ENCODE data around the gene SCD. TPM values are rescaled to one million over a fixed set of nuclear protein-coding genes. Genes with fewer than 3 reads are reported as not detected.

SCD gene
- total and polyA plus RNA-seq, 10 of the 15 experiments (the other 5 are each of a cell fraction or from before 2014, with no cell fraction given): 68.7 to 279 (median 99.5) TPM

- in situ Hi-C loops (cut with MboI): no loop called here
- Histone ChIP-seq H3K27me3 (replicated peaks in 1 of 2; ENCODE audit: control insufficient read depth in 2 of 2, insufficient read depth in 2 of 2, low read length in 1 of 2) (no peaks in the 10 kb centered on the region; a peak in 2 of 4 replicates), H3K9ac (ENCODE audit: control insufficient read depth, insufficient read depth, low read length) (no peak overlapping the region), H3K4me2 (ENCODE audit: control insufficient read depth, insufficient read depth) (no peak overlapping the region), H3K4me1 (ENCODE audit: control insufficient read depth, insufficient read depth, low read length) (no peaks in the 10 kb centered on the region), H3K79me2 (ENCODE audit: control insufficient read depth, insufficient read depth, low read length) (no peaks in the 10 kb centered on the region), H3K4me3 (no peak overlapping the region), H2AFZ (ENCODE audit: control insufficient read depth, low read depth, low read length) (no peak overlapping the region), H3K9me3 (replicated peaks; ENCODE audit: control insufficient read depth, insufficient read depth, low read length) (no peaks in the 10 kb centered on the region), H3K36me3 (ENCODE audit: control insufficient read depth in 2 of 2, insufficient read depth in 2 of 2, low read length in 1 of 2) (no peaks in the 10 kb centered on the region), H3K27ac (ENCODE audit: control insufficient read depth, insufficient read depth) (no peak overlapping the region), H4K20me1 (ENCODE audit: control insufficient read depth, insufficient read depth) (no peaks in the 10 kb centered on the region)
- FAIRE-seq: no peak
- no TSS peak for BruUV-seq (replicated peaks)
- intact Hi-C loops (cut with micrococcal nuclease; ENCODE audit: unreplicated experiment): no loop called here
- no peak for DNase-seq (ENCODE audit: low read depth, low spot score)
- ChIA-PET CTCF (no interaction called here), SMC1A (ENCODE audit: uncharacterized antibody, unreplicated experiment) (no interaction called here), RAD21 (ENCODE audit: unreplicated experiment) (no interaction called here), POLR2A (no interaction called here)
- 0% methylated on average over 1 of the region's 1 CpG for WGBS (ENCODE audit: insufficient coverage, insufficient replicate concordance, low lambda C conversion rate, missing lambda C conversion rate)
- ATAC-seq: no peak
- TF ChIP-seq CUX1 (IDR thresholded peaks at IDR 0.05; ENCODE audit: insufficient replicate concordance, low read depth, low read length): no peak
- TF ChIP-seq SREBF1 (IDR thresholded peaks at IDR 0.05; ENCODE audit: low read length): no peak
- TF ChIP-seq KAT2A (conservative IDR thresholded peaks at IDR 0.05; ENCODE audit: control insufficient read depth, low read depth, low read length): no peak
- TF ChIP-seq, protein P1, sequence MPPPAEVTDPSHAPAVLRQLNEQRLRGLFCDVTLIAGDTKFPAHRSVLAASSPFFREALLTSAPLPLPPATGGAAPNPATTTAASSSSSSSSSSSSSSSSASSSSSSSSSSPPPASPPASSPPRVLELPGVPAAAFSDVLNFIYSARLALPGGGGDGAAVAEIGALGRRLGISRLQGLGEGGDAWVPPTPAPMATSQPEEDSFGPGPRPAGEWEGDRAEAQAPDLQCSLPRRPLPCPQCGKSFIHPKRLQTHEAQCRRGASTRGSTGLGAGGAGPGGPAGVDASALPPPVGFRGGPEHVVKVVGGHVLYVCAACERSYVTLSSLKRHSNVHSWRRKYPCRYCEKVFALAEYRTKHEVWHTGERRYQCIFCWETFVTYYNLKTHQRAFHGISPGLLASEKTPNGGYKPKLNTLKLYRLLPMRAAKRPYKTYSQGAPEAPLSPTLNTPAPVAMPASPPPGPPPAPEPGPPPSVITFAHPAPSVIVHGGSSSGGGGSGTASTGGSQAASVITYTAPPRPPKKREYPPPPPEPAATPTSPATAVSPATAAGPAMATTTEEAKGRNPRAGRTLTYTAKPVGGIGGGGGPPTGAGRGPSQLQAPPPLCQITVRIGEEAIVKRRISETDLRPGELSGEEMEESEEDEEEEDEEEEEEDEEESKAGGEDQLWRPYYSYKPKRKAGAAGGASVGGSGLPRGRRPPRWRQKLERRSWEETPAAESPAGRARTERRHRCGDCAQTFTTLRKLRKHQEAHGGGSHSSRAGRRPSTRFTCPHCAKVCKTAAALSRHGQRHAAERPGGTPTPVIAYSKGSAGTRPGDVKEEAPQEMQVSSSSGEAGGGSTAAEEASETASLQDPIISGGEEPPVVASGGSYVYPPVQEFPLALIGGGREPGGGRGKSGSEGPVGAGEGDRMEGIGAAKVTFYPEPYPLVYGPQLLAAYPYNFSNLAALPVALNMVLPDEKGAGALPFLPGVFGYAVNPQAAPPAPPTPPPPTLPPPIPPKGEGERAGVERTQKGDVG (CRISPR knock-in tag; IDR thresholded peaks at IDR 0.05): no peak
- no peak for TF ChIP-seq YBX1 (IDR thresholded peaks at IDR 0.05)
- TF ChIP-seq KDM1A (IDR thresholded peaks at IDR 0.05; ENCODE audit: borderline replicate concordance): no peak
- TF ChIP-seq, protein P2, sequence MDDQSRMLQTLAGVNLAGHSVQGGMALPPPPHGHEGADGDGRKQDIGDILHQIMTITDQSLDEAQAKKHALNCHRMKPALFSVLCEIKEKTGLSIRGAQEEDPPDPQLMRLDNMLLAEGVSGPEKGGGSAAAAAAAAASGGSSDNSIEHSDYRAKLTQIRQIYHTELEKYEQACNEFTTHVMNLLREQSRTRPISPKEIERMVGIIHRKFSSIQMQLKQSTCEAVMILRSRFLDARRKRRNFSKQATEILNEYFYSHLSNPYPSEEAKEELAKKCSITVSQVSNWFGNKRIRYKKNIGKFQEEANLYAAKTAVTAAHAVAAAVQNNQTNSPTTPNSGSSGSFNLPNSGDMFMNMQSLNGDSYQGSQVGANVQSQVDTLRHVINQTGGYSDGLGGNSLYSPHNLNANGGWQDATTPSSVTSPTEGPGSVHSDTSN (IDR thresholded peaks at IDR 0.05; ENCODE audit: insufficient replicate concordance, low read depth, low read length): no peak
- TF ChIP-seq NRF1 (conservative IDR thresholded peaks at IDR 0.05; ENCODE audit: low read depth, low read length): no peak
- TF ChIP-seq ZNF622 (IDR thresholded peaks at IDR 0.05): no peak
- no peak for TF ChIP-seq TCF7 (IDR thresholded peaks at IDR 0.05; ENCODE audit: borderline replicate concordance)
These were observed 27.2 kb upstream of the SCD start for GRCh38 chr10:100319707-100320402.

Measured in GM12878 (cell line).